ENCODE data around the gene BAIAP2. TPM values are rescaled to one million over a fixed set of nuclear protein-coding genes. Genes with fewer than 3 reads are reported as not detected.

The BAIAP2 gene
- total and polyA plus RNA-seq, 2 donors from 2014 or later = 44.5 to 45.8 TPM

- H3K4me1 ChIP-seq (ENCODE audit: control insufficient read depth in 2 of 3, insufficient read depth in 2 of 3, low read depth in 1 of 3, low read length in 3 of 3) = peaks cover 0 to 7% (median 3%) of the 10 kb centered on the region in 3 donors
- FAIRE-seq = no peak
Observed at GRCh38 chr17:81101614-81102306, 66.8 kb downstream of the BAIAP2 start.

DNA sequence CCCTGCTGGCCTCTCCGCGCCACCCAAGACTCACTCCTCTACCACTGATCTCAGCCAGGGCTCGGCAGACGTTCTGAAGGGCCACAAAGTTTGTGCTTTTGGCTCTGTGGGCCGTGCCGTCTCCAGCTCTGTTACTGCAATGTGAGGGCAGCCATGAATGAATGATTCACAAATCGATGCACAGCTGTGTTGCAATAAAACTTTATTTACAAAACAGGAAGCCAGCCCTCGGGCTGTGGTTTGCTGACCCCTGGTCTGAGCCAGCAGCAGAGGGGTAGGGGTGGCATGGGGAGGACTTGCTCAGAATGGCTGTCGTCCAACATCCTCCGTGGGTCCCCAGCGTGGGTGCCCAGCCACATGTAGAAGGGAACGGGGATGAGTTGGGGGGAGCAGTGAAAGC is 67.4 kb downstream of the BAIAP2 start:
- peaks cover 0 to 28% (median 13%) of the 10 kb centered on the region in 3 donors for H3K36me3 ChIP-seq (ENCODE audit: control insufficient read depth in 2 of 3, insufficient read depth in 3 of 3, low read length in 3 of 3)
- TF ChIP-seq, protein P1, sequence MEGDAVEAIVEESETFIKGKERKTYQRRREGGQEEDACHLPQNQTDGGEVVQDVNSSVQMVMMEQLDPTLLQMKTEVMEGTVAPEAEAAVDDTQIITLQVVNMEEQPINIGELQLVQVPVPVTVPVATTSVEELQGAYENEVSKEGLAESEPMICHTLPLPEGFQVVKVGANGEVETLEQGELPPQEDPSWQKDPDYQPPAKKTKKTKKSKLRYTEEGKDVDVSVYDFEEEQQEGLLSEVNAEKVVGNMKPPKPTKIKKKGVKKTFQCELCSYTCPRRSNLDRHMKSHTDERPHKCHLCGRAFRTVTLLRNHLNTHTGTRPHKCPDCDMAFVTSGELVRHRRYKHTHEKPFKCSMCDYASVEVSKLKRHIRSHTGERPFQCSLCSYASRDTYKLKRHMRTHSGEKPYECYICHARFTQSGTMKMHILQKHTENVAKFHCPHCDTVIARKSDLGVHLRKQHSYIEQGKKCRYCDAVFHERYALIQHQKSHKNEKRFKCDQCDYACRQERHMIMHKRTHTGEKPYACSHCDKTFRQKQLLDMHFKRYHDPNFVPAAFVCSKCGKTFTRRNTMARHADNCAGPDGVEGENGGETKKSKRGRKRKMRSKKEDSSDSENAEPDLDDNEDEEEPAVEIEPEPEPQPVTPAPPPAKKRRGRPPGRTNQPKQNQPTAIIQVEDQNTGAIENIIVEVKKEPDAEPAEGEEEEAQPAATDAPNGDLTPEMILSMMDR (IDR thresholded peaks at IDR 0.05; ENCODE audit: borderline replicate concordance, extremely low read depth, insufficient read depth) = no peak
- H3K4me3 ChIP-seq (ENCODE audit: low read length in 3 of 3) = no peak overlapping the region
- no peaks in the 10 kb centered on the region for H3K27me3 ChIP-seq (ENCODE audit: control insufficient read depth, insufficient read depth, low read length)
- no peaks in the 10 kb centered on the region for H3K9me3 ChIP-seq (ENCODE audit: control insufficient read depth in 2 of 3, insufficient read depth in 1 of 3, low read length in 3 of 3)
- intact Hi-C loops (cut with DNase I) = loop anchor here (5.0 kb wide), 1 partner anchor 115 kb away; no protein-coding TSS in a partner anchor
- H3K27ac ChIP-seq (ENCODE audit: low read depth in 2 of 2, low read length in 2 of 2) = no peak overlapping the region
- peaks cover 0 to 3% (median 3%) of the 10 kb centered on the region in 3 donors for H3K4me1 ChIP-seq (ENCODE audit: control insufficient read depth in 2 of 3, insufficient read depth in 2 of 3, low read depth in 1 of 3, low read length in 3 of 3)
- no peak overlapping the region for H3K9ac ChIP-seq (ENCODE audit: low read length in 3 of 3)
- FAIRE-seq = no peak
- DNase-seq = no peak

More at GRCh38 chr17:81101614-81102306, 66.8 kb downstream of the BAIAP2 start:
- Histone ChIP-seq H3K36me3 (ENCODE audit: control insufficient read depth in 2 of 3, insufficient read depth in 3 of 3, low read length in 3 of 3) (peaks cover 0 to 28% (median 13%) of the 10 kb centered on the region in 3 donors), H3K9me3 (ENCODE audit: control insufficient read depth in 2 of 3, insufficient read depth in 1 of 3, low read length in 3 of 3) (no peaks in the 10 kb centered on the region), H3K9ac (ENCODE audit: low read length in 3 of 3) (no peak overlapping the region), H3K27ac (ENCODE audit: low read depth in 2 of 2, low read length in 2 of 2) (no peak overlapping the region), H3K4me3 (ENCODE audit: low read length in 3 of 3) (no peak overlapping the region), H3K27me3 (ENCODE audit: control insufficient read depth, insufficient read depth, low read length) (no peaks in the 10 kb centered on the region)
- peak; percentile 84 to 93 (median 87) for DNase-seq
- TF ChIP-seq, protein P1 (IDR thresholded peaks at IDR 0.05; ENCODE audit: borderline replicate concordance, extremely low read depth, insufficient read depth) = peak; percentile 99
- intact Hi-C loops (cut with DNase I) = loop anchor here (5.0 kb wide), 1 partner anchor 114 kb away; no protein-coding TSS in a partner anchor

GRCh38 chr17:81102869-81103268 is 67.9 kb downstream of the BAIAP2 start:
- no peaks in the 10 kb centered on the region for H3K4me1 ChIP-seq (ENCODE audit: control insufficient read depth in 2 of 3, insufficient read depth in 2 of 3, low read depth in 1 of 3, low read length in 3 of 3)
- H3K27ac ChIP-seq (ENCODE audit: low read depth in 2 of 2, low read length in 2 of 2) = no peak overlapping the region
- no peak overlapping the region for H3K9ac ChIP-seq (ENCODE audit: low read length in 3 of 3)
- H3K9me3 ChIP-seq (ENCODE audit: control insufficient read depth in 2 of 3, insufficient read depth in 1 of 3, low read length in 3 of 3) = no peaks in the 10 kb centered on the region
- TF ChIP-seq, protein P1 (IDR thresholded peaks at IDR 0.05; ENCODE audit: borderline replicate concordance, extremely low read depth, insufficient read depth) = no peak
- DNase-seq (no peak), FAIRE-seq (no peak)
- H3K36me3 ChIP-seq (ENCODE audit: control insufficient read depth in 2 of 3, insufficient read depth in 3 of 3, low read length in 3 of 3) = peaks cover 0 to 28% (median 13%) of the 10 kb centered on the region in 3 donors
- no peaks in the 10 kb centered on the region for H3K27me3 ChIP-seq (ENCODE audit: control insufficient read depth, insufficient read depth, low read length)
- intact Hi-C loops (cut with DNase I) = loop anchor here (5.0 kb wide), 1 partner anchor 116 kb away; no protein-coding TSS in a partner anchor
- H3K4me3 ChIP-seq (ENCODE audit: low read length in 3 of 3) = no peak overlapping the region

All from kidney (tissue), 14 donors.